Panc1 (cell line): ENCODE data around the gene MTERF4. TPM values are rescaled to one million over a fixed set of nuclear protein-coding genes. Genes with fewer than 3 reads are reported as not detected.

ENCODE experiments used
- ATAC-seq: fragments of 200-7000 bp; cut with Tn5 transposase; 2 replicates; pipeline ENCODE4 v1.9.1; 2020; ENCODE audit warnings: mild to moderate bottlenecking, moderate library complexity
- BruUV-seq: library from RNA; stranded (reverse); fragments of 400-500 nt; replicated peaks from 2 replicates; lab custom pipeline; 2021; lab: Mats Ljungman, UMichigan
- CTCF ChIA-PET: fragments of 300-600 bp; sonication (Branson Sonifier 250); formaldehyde crosslinking; loops from one replicate; lab custom pipeline; 2022; ENCODE audit warnings: antibody characterized with exemption; lab: Charles Lee
- POLR2A ChIA-PET: fragments of 300-600 bp; sonication (Branson Sonifier 250); formaldehyde crosslinking; loops from one replicate; lab custom pipeline; 2022; ENCODE audit warnings: antibody characterized with exemption; lab: Charles Lee
- DNase-seq: peaks from one replicate; pipeline ENCODE4 v3.0.0-alpha.2; 2010; ENCODE audit warnings: low read depth, low spot score
- H3K27ac ChIP-seq: 2 replicates; pipeline ENCODE4 v1.5.1; 2011; ENCODE audit warnings: mild to moderate bottlenecking, low read length, inconsistent platforms
- H3K27me3 ChIP-seq: fragments of 200-500 bp; sonication (Bioruptor generic); 2 replicates; pipeline ENCODE4 v1.6.0; 2014; ENCODE audit warnings: low read length, inconsistent platforms; ENCODE audit not compliant: control insufficient read depth, insufficient read depth
- H3K36me3 ChIP-seq: fragments of 200-500 bp; sonication (Bioruptor generic); 2 replicates; pipeline ENCODE4 v1.5.1; 2014; ENCODE audit warnings: inconsistent platforms, mild to moderate bottlenecking, low read length, moderate library complexity; ENCODE audit not compliant: control insufficient read depth, insufficient read depth
- H3K4me1 ChIP-seq: 2 replicates; pipeline ENCODE4 v1.5.1; 2011; ENCODE audit warnings: inconsistent platforms, mild to moderate bottlenecking, low read length, moderate library complexity; ENCODE audit not compliant: control insufficient read depth, insufficient read depth
- H3K4me3 ChIP-seq, 2 experiments: 2 replicates each; pipeline ENCODE4 v1.5.1; 2011 to 2012; ENCODE audit warnings: low read depth in 2 of 2, low read length in 2 of 2, mild to moderate bottlenecking in 2 of 2, inconsistent platforms in 1 of 2, moderate library complexity in 1 of 2
- H3K9me3 ChIP-seq: fragments of 200-500 bp; sonication (Bioruptor generic); 2 replicates; pipeline ENCODE4 v1.5.1; 2014; ENCODE audit warnings: low read depth, mild to moderate bottlenecking, inconsistent platforms, low read length, moderate library complexity; ENCODE audit not compliant: control insufficient read depth, insufficient read depth
- POLR2AphosphoS5 ChIP-seq: IDR thresholded peaks from 2 replicates; pipeline ENCODE4 v1.6.1; 2012; ENCODE audit warnings: mild to moderate bottlenecking, low read depth, low read length, moderate library complexity
- REST ChIP-seq, 2 experiments: IDR thresholded peaks; 2 replicates each; pipeline ENCODE4 v1.6.1; 2011 to 2012; ENCODE audit warnings: low read depth in 2 of 2, control low read depth in 1 of 2, low read length in 1 of 2, mild to moderate bottlenecking in 1 of 2, moderate library complexity in 1 of 2; ENCODE audit not compliant: insufficient read depth in 1 of 2
- SIN3A ChIP-seq: IDR thresholded peaks from 2 replicates; pipeline ENCODE4 v1.6.1; 2012; ENCODE audit warnings: low read depth, mild to moderate bottlenecking, low read length, moderate library complexity, borderline replicate concordance; ENCODE audit not compliant: insufficient read depth
- TCF7L2 ChIP-seq: IDR thresholded peaks from 2 replicates; pipeline ENCODE4 v1.6.1; 2011; ENCODE audit warnings: mild to moderate bottlenecking, low read depth, low read length, inconsistent platforms
- in situ Hi-C: cut with HindIII; loops from 2 replicates; pipeline ENCODE4 v1.10.0; 2016; ENCODE audit warnings: low sequenced_read_pairs, low pct_unique_long_range_greater_than_20kb
- intact Hi-C: fragments of 100-400 bp; cut with micrococcal nuclease; formaldehyde crosslinking; loops from one replicate; pipeline ENCODE4 v1.10.0; 2022; ENCODE audit not compliant: unreplicated experiment
- total RNA-seq: library from RNA; stranded (reverse); gene quantifications from one replicate; pipeline ENCODE4 v1.2.1, GENCODE V29; 2021; ENCODE audit not compliant: unreplicated experiment
- TF ChIP-seq, protein P1 (sequence below): fragments of 450-650 bp; IDR thresholded peaks from 2 replicates; pipeline ENCODE4 v1.5.1; 2017; ENCODE audit warnings: mild to moderate bottlenecking

The MTERF4 gene
- total RNA-seq, 1 experiment from 2014 or later, result 28.9 TPM

DNA sequence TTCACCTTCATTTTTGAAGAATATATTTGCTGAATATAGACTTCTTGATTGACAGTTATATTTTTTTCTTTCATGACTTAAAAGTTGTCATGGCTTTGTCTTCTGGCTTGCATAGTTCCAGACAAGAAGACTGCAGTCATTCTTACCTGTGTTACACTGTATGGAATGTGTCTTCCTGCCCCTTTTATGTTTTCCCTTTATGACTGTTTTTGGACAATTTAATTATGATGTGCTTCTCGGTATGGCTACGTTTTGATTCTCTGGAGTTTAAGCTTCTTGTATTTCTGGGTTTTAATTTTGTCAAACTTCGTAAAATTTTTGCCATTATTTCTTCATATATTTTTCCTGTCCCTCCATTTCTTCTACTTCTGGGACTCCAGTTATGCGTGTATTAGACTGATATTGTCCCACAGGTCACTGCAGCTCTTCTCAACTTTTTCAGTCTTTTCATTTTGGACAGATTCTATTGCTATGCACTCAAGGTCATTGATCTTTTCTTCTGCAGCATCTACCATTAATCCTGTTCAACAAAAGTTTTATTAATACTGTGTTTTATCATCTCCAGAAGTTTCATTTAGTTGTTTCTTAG is 17.1 kb downstream of the MTERF4 start:
- Histone ChIP-seq H3K36me3 (peaks cover 11% of the 10 kb centered on the region), H3K9me3 (no peaks in the 10 kb centered on the region), H3K27me3 (no peaks in the 10 kb centered on the region), H3K27ac (no peak overlapping the region), H3K4me3 (no peak overlapping the region), H3K4me1 (no peaks in the 10 kb centered on the region)
- intact Hi-C loops, result no loop called here
- DNase-seq, result no peak
- ChIA-PET POLR2A (no interaction called here), CTCF (no interaction called here)
- in situ Hi-C loops, result no loop called here
- no peak for ATAC-seq
- BruUV-seq, result no TSS peak
- TF ChIP-seq REST (IDR thresholded peaks at IDR 0.05; ENCODE audit: insufficient read depth in 1 of 2, low read depth in 2 of 2, low read length in 1 of 2), result no peak
- no peak for TF ChIP-seq TCF7L2
- TF ChIP-seq SIN3A, result no peak
- TF ChIP-seq, protein P1, sequence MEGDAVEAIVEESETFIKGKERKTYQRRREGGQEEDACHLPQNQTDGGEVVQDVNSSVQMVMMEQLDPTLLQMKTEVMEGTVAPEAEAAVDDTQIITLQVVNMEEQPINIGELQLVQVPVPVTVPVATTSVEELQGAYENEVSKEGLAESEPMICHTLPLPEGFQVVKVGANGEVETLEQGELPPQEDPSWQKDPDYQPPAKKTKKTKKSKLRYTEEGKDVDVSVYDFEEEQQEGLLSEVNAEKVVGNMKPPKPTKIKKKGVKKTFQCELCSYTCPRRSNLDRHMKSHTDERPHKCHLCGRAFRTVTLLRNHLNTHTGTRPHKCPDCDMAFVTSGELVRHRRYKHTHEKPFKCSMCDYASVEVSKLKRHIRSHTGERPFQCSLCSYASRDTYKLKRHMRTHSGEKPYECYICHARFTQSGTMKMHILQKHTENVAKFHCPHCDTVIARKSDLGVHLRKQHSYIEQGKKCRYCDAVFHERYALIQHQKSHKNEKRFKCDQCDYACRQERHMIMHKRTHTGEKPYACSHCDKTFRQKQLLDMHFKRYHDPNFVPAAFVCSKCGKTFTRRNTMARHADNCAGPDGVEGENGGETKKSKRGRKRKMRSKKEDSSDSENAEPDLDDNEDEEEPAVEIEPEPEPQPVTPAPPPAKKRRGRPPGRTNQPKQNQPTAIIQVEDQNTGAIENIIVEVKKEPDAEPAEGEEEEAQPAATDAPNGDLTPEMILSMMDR, result no peak
- TF ChIP-seq POLR2AphosphoS5, result no peak

DNA sequence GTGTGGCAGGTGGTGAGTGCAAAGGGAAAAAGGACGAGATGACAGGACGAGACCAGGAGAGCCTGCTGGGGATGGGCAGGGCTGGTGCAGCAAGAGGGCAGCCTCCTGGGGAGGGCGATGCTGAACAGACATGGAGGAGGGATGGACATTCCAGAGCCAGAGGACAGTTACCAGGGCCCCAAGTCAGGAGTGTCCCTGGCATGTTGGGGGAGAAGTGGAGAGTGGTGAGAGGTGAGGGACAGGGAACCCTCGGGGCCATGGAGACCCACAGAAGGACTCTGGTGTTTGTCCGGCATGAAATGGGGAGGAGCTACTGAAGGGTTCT is 19.0 kb downstream of the MTERF4 start:
- intact Hi-C loops, result no loop called here
- POLR2A ChIA-PET, result no interaction called here
- CTCF ChIA-PET, result no interaction called here
- TF ChIP-seq, protein P1, result no peak
- no peak for TF ChIP-seq TCF7L2
- DNase-seq (no peak), ATAC-seq (no peak; the same call in 1 of the 2 replicates)
- no peak overlapping the region for H3K27ac ChIP-seq
- in situ Hi-C loops, result no loop called here
- BruUV-seq, result no TSS peak
- H3K4me1 ChIP-seq, result no peaks in the 10 kb centered on the region
- H3K36me3 ChIP-seq, result no peaks in the 10 kb centered on the region
- no peaks in the 10 kb centered on the region for H3K9me3 ChIP-seq
- no peaks in the 10 kb centered on the region for H3K27me3 ChIP-seq
- H3K4me3 ChIP-seq, result no peak overlapping the region
